HG02678 (cell line): ENCODE measurements around the gene SYT10.
"Not testable (repeated sequence)": the region's sequence is repeated elsewhere in the genome, so short reads cannot be mapped to it uniquely, and the experiment has no call there.

ENCODE experiments used
- ATAC-seq: cut with Tn5 transposase; IDR thresholded peaks from one replicate; pipeline ENCODE4 v1.9.1; 2021; ENCODE audit warnings: mild to moderate bottlenecking, moderate library complexity; ENCODE audit not compliant: unreplicated experiment

Gene SYT10

GRCh38 chr12:33439587-33440011 lies at the start of gene SYT10:
SYT10 (minus strand) TSS chr12:33439819; CDS start chr12:33439522, 297 bp downstream.
- ATAC-seq = no peak

DNA sequence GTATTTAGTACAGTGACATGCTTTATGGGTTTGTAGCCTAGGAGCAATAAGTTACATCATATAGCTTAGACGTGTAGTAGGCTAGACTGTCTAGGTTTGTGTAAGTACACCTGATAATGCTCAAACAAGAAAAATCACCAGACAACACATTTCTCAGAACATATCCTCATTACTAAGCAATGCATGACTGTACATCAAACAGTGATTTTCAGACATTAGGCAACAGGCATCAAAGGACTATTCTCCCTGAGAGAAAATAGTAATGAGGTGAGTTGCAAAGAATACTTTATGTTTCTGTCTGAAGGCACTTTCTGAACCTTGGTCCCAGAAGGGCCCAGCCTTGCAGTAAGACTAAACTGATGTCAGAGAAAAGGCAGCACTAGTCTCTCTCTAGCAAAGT lies 48.4 kb upstream of the SYT10 start:
- no peak for ATAC-seq

DNA sequence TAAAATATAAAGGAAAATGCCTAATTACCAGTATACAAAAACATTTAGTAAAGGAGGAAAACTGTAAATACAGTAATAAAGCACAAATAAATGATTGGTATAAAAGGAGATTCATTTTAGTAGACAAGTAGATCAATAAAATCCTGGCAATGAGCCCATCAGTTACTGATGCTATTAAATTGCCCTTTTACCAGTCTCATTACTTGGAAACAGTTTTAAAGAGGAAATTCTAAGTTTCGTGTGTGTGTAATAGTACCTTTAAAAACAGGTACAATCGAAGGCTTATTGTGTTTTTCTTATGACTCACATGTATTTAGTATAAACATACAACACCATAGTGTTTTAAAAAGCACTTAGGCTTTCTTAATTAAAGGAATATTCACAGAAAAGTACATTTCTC lies 46.4 kb upstream of the SYT10 start:
- ATAC-seq = no peak

GRCh38 chr12:33484161-33484560 lies 44.5 kb upstream of the SYT10 start:
- ATAC-seq = no peak

- ATAC-seq = no peak
These were observed 40.7 kb upstream of the SYT10 start for GRCh38 chr12:33480366-33480765.

GRCh38 chr12:33476058-33476457 lies 36.4 kb upstream of the SYT10 start:
- ATAC-seq = no peak

GRCh38 chr12:33472299-33472698 lies 32.7 kb upstream of the SYT10 start:
- no peak for ATAC-seq

DNA sequence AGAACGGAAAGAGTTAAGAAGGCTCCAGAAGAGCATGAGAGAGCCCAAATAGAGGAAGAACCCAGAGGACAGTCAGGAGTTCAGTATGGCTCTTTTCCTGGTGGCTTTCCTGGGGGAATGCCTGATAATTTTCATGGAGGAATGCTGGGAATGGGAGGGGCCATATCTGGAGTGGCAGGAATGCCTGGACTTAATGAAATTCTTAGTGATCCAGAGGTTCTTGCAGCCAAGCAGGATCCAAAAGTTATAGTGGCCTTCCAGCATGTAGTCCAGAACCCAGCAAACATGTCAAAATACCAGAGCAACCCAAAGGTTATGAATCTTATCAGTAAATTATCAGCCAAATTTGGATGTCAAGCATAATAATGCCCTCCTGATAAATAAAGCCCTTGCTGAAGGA lies 15.5 kb upstream of the SYT10 start:
- ATAC-seq = no peak

GRCh38 chr12:33450480-33450879 lies 10.9 kb upstream of the SYT10 start:
- ATAC-seq = peak; percentile 43

GRCh38 chr12:33440477-33440876 lies 858 bp upstream of the SYT10 start:
- no peak for ATAC-seq

DNA sequence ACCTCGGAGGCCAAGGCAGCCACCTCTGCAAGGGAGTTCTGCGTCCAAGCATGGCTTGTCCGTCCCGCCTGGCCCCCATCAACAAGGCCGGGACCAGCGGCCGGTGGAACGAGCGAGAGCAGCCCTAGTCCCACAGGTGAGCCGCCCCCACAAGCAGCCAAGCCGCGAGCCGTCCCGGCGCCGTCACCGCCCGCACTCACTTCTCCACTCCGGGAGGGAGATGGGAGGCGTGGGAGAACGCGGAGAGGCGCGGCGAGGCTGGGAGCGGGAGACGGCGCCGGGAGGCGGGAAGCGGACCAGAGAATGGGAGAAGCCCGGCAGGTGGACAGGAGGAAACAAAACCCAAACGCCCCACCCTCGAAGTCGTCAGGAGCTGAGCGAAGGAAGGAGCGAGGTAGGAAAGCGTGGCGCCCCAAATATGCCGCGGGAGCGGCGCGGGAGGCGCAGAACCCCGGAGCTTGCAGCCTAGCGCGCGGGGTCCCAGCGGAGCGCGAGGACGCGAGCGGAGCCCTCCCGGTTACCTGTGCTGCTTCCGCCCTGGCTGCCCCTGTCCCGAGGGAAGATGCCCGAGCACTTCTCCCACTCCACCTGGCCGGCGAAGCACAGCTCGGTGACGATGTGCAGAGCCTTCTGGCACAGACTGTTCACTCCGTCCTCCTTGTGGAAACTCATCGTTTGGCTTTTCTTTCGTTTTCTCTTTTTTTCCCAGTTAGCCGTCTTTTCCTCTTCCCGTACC lies 600 bp downstream of the SYT10 start:
- ATAC-seq = no peak

DNA sequence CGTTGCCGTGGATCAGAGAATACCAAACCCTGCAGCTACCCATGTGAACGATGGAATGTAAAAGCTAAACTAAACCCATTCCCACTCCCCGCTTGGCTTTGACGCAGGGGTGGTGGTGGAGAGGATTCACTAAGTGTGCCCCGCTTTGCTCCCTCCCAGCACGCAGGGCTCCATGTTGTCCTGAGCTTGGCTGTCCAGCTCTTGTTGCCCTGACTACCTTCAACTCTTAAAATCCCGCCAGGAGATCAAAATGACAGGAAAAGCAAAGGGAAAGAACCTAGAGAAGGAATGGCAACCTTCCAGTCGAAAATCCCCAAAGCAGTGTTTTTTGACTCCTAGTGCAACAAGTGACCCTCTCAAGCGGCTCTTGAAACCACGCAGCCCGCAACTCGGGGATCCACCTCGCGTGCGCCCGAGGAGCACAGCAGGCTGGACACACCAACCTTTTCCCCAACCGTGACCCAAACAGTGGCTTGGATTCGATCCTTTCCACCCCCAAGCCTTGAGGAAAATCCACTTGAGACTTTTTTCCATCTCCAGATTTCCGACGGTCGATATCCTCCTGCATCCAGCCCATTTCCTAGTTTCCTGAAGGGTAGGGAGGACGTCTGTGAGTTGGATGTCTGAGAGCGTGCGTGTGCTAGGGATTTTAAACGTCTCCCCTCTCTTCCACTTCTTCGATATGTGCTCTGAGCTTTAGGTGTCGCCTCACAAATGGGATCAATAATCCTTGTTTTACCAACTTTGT lies 1.4 kb downstream of the SYT10 start:
- no peak for ATAC-seq

- no peak for ATAC-seq
These were observed 2.0 kb downstream of the SYT10 start for GRCh38 chr12:33437598-33437997.

- no peak for ATAC-seq
These were observed 6.6 kb downstream of the SYT10 start for GRCh38 chr12:33432992-33433391.

DNA sequence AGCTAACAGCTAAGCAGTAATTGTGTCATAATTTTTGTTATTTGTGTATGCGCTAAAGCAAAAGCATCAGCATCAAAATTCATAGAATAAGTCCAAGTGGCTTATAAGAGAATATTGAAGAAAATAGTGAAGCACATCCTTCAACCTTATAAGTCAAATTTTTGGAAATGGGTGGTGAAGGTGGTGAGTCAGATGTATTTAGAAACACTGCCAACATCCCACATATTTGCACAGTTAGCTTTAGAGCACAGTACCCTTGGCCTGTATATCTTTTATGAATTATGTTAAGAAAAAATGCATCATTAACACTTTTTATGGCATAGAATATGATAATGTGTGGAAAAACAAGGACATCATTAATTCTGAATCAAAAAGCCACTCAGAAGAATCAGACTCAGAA lies 8.0 kb downstream of the SYT10 start:
- no peak for ATAC-seq

GRCh38 chr12:33429468-33429867 lies 10.2 kb downstream of the SYT10 start:
- no peak for ATAC-seq

GRCh38 chr12:33427071-33427470 lies 12.5 kb downstream of the SYT10 start:
- peak; percentile 67 for ATAC-seq

- ATAC-seq = no peak
These were observed 15.9 kb downstream of the SYT10 start for GRCh38 chr12:33423706-33424105.

DNA sequence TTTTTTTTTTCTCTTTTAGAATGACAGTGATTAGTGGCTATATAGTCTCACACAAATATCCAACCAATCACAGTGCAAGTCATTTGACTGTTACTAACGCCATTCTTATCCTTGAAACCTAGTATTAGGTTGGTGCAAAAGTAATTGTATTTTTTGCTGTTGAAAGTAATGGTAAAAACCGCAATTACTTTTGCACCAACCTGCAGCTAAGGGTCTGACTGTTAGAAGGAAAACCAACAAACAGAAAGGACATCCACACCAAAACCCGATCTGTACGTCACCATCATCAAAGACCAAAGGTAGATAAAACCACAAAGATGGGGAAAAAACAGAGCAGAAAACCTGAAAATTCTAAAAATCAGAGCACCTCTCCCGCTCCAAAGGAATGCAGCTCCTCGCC lies 27.2 kb downstream of the SYT10 start:
- ATAC-seq = not testable (repeated sequence)

GRCh38 chr12:33383503-33383902 lies 56.1 kb downstream of the SYT10 start:
- ATAC-seq = no peak

DNA sequence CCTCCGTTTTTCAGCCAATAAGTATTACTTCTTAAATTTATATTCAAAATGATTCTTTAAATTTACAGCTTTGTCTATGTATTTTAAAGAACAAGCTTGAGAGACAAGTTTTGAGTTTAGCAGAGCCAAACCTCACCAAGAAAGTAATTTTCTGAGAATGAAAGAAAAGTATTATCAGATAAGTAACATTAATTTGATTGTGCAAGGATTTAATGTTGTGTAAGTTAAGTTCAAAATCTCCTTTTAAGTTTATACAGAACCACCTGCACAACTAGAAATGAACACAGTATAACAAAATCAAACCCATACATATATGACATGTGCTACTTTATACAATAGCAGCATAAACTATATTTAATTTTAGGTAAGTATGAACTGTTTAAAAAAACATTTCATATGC lies 63.5 kb downstream of the SYT10 start:
- ATAC-seq = no peak

GRCh38 chr12:33370318-33370717 lies 69.3 kb downstream of the SYT10 start:
- ATAC-seq = no peak
